Liver (tissue), 3 donors: Measurements from ENCODE around the gene SLC38A3.

ENCODE experiments used
- FOXA1 ChIP-seq: IDR thresholded peaks from 2 replicates; pipeline ENCODE4 v1.6.1; 2016; ENCODE audit warnings: antibody characterized with exemption
- JUND ChIP-seq, 2 donors: IDR thresholded peaks; 2 replicates each; pipeline ENCODE4 v1.6.1; 2016; ENCODE audit warnings: antibody characterized with exemption in 2 of 2
- RAD21 ChIP-seq, 2 donors: IDR thresholded peaks; 2 replicates each; pipeline ENCODE4 v1.6.1; 2016; ENCODE audit warnings: antibody characterized with exemption in 2 of 2, mild to moderate bottlenecking in 2 of 2
- RXRA ChIP-seq, 2 donors: IDR thresholded peaks; 2 replicates each; pipeline ENCODE4 v1.6.1; 2017 to 2018; ENCODE audit warnings: antibody characterized with exemption in 2 of 2, mild to moderate bottlenecking in 1 of 2
- SP1 ChIP-seq: IDR thresholded peaks from 2 replicates; pipeline ENCODE4 v1.6.1; 2018; ENCODE audit warnings: antibody characterized with exemption, mild to moderate bottlenecking
- TAF1 ChIP-seq: conservative IDR thresholded peaks from 2 replicates; pipeline ENCODE4 v1.6.1; 2016; ENCODE audit warnings: antibody characterized with exemption, mild to moderate bottlenecking
- YY1 ChIP-seq: IDR thresholded peaks from 2 replicates; pipeline ENCODE4 v1.6.1; 2016; ENCODE audit warnings: antibody characterized with exemption, mild to moderate bottlenecking
- TF ChIP-seq, protein P1 (sequence below): fragments of 150-350 bp; IDR thresholded peaks from 2 replicates; pipeline ENCODE4 v1.5.1; 2017; ENCODE audit warnings: improper control_type of control experiment, low read depth, low read length; ENCODE audit not compliant: missing input control
- TF ChIP-seq, protein P2 (sequence below): IDR thresholded peaks from 2 replicates; pipeline ENCODE4 v1.6.1; 2016; ENCODE audit warnings: antibody characterized with exemption
- TF ChIP-seq, protein P3 (sequence below): IDR thresholded peaks from 2 replicates; pipeline ENCODE4 v1.6.1; 2016; ENCODE audit warnings: antibody characterized with exemption, mild to moderate bottlenecking
- TF ChIP-seq, protein P4 (sequence below): IDR thresholded peaks from 2 replicates; pipeline ENCODE4 v1.6.1; 2016; ENCODE audit warnings: antibody characterized with exemption
- TF ChIP-seq, protein P5 (sequence below): IDR thresholded peaks from 2 replicates; pipeline ENCODE4 v1.6.1; 2016; ENCODE audit warnings: antibody characterized with exemption
- donor health status: healthy.
- donor health status: healthy.

DNA sequence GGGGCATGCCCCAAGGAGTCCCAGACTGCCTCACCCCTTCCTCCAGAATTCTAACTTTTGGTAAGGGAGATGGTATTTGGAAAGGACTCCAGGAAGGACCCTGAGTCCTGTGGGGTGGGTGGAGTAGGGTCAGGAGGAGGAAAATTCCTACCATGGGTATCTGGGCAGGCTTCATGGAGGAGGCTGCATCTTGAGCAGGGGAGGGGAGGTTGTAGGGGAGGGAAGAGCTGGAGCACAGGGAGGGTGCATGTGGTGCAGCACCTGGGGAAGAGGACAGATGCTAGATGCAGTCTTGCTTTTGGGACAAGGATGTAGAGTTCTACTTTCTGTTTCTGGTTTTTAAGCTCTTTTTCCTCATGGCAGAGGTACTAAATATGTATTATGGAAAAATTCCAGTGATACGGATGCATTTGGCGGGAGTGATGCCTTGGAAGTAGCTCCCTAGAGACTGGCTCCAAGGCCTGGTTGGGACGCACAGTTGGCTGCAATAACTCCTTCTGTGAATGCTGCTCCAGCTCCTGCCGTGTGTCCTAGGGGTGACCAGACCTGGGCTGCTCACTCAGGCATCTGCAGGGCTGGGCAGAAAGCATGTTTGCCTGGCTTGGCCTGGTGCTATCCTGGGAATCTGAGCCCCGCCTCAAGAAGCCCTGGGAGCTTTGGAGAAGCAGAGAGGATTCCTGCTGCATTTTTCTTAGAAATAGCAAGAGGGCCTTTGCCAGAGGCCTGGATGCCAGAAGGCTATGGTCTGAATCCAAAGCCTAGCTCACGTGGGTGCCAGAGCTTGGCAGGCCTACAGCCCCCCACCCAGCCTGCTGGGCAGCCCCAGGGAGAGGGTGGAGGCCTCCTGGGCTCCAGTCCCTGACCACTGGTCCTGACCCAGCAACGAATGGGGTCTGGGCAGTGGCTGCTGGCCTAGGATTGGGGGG, 39.8 kb upstream of the SLC38A3 start:
- TF ChIP-seq SP1 (no peak), RAD21 (IDR thresholded peaks at IDR 0.05) (no peak), YY1 (no peak), TAF1 (no peak), FOXA1 (no peak), JUND (IDR thresholded peaks at IDR 0.05) (no peak), RXRA (IDR thresholded peaks at IDR 0.05) (no peak)
- TF ChIP-seq, protein P1, sequence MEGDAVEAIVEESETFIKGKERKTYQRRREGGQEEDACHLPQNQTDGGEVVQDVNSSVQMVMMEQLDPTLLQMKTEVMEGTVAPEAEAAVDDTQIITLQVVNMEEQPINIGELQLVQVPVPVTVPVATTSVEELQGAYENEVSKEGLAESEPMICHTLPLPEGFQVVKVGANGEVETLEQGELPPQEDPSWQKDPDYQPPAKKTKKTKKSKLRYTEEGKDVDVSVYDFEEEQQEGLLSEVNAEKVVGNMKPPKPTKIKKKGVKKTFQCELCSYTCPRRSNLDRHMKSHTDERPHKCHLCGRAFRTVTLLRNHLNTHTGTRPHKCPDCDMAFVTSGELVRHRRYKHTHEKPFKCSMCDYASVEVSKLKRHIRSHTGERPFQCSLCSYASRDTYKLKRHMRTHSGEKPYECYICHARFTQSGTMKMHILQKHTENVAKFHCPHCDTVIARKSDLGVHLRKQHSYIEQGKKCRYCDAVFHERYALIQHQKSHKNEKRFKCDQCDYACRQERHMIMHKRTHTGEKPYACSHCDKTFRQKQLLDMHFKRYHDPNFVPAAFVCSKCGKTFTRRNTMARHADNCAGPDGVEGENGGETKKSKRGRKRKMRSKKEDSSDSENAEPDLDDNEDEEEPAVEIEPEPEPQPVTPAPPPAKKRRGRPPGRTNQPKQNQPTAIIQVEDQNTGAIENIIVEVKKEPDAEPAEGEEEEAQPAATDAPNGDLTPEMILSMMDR: no peak
- TF ChIP-seq, protein P2, sequence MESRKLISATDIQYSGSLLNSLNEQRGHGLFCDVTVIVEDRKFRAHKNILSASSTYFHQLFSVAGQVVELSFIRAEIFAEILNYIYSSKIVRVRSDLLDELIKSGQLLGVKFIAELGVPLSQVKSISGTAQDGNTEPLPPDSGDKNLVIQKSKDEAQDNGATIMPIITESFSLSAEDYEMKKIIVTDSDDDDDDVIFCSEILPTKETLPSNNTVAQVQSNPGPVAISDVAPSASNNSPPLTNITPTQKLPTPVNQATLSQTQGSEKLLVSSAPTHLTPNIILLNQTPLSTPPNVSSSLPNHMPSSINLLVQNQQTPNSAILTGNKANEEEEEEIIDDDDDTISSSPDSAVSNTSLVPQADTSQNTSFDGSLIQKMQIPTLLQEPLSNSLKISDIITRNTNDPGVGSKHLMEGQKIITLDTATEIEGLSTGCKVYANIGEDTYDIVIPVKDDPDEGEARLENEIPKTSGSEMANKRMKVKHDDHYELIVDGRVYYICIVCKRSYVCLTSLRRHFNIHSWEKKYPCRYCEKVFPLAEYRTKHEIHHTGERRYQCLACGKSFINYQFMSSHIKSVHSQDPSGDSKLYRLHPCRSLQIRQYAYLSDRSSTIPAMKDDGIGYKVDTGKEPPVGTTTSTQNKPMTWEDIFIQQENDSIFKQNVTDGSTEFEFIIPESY: no peak
- TF ChIP-seq, protein P3, sequence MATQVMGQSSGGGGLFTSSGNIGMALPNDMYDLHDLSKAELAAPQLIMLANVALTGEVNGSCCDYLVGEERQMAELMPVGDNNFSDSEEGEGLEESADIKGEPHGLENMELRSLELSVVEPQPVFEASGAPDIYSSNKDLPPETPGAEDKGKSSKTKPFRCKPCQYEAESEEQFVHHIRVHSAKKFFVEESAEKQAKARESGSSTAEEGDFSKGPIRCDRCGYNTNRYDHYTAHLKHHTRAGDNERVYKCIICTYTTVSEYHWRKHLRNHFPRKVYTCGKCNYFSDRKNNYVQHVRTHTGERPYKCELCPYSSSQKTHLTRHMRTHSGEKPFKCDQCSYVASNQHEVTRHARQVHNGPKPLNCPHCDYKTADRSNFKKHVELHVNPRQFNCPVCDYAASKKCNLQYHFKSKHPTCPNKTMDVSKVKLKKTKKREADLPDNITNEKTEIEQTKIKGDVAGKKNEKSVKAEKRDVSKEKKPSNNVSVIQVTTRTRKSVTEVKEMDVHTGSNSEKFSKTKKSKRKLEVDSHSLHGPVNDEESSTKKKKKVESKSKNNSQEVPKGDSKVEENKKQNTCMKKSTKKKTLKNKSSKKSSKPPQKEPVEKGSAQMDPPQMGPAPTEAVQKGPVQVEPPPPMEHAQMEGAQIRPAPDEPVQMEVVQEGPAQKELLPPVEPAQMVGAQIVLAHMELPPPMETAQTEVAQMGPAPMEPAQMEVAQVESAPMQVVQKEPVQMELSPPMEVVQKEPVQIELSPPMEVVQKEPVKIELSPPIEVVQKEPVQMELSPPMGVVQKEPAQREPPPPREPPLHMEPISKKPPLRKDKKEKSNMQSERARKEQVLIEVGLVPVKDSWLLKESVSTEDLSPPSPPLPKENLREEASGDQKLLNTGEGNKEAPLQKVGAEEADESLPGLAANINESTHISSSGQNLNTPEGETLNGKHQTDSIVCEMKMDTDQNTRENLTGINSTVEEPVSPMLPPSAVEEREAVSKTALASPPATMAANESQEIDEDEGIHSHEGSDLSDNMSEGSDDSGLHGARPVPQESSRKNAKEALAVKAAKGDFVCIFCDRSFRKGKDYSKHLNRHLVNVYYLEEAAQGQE: no peak
- TF ChIP-seq, protein P4, sequence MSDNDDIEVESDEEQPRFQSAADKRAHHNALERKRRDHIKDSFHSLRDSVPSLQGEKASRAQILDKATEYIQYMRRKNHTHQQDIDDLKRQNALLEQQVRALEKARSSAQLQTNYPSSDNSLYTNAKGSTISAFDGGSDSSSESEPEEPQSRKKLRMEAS: no peak
- TF ChIP-seq, protein P5, sequence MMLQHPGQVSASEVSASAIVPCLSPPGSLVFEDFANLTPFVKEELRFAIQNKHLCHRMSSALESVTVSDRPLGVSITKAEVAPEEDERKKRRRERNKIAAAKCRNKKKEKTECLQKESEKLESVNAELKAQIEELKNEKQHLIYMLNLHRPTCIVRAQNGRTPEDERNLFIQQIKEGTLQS: no peak
